Endodermal cell (in vitro differentiated cells): ENCODE results near the gene EEFSEC. TPM values are rescaled to one million over a fixed set of nuclear protein-coding genes. Genes with fewer than 3 reads are reported as not detected.

Experiments
- DNase-seq: peaks from one replicate; pipeline ENCODE4 v3.0.0-alpha.2; 2017
- H3K27ac ChIP-seq: 2 replicates; pipeline ENCODE4 v1.5.1; 2013; ENCODE audit warnings: mild to moderate bottlenecking, low read depth, low read length, moderate library complexity
- H3K27me3 ChIP-seq: 2 replicates; pipeline ENCODE4 v1.6.1; 2013; ENCODE audit warnings: mild to moderate bottlenecking, low read length, moderate library complexity; ENCODE audit not compliant: insufficient read depth, control insufficient read depth, poor library complexity, severe bottlenecking
- H3K36me3 ChIP-seq: 2 replicates; pipeline ENCODE4 v1.7.0; 2013; ENCODE audit warnings: mild to moderate bottlenecking, low read length, moderate library complexity; ENCODE audit not compliant: control insufficient read depth, insufficient read depth
- H3K4me1 ChIP-seq: one replicate; pipeline ENCODE4 v1.7.0; 2013; ENCODE audit warnings: low read length; ENCODE audit not compliant: control insufficient read depth, insufficient read depth
- H3K4me3 ChIP-seq: 2 replicates; pipeline ENCODE4 v1.5.1; 2013; ENCODE audit warnings: mild to moderate bottlenecking, low read length, moderate library complexity
- H3K9ac ChIP-seq: 2 replicates; pipeline ENCODE4 v1.6.1; 2013; ENCODE audit warnings: mild to moderate bottlenecking, low read length, moderate library complexity; ENCODE audit not compliant: poor library complexity, severe bottlenecking; ENCODE audit errors: extremely low read depth
- H3K9me3 ChIP-seq: 2 replicates; pipeline ENCODE4 v1.6.1; 2013; ENCODE audit warnings: mild to moderate bottlenecking, low read length, moderate library complexity; ENCODE audit not compliant: control insufficient read depth
- H3K27ac Mint-ChIP-seq: 2 replicates; pipeline ENCODE4 v1.8.0; 2020; ENCODE audit warnings: mixed read lengths
- H3K27me3 Mint-ChIP-seq: 2 replicates; pipeline ENCODE4 v1.8.0; 2021; ENCODE audit warnings: mild to moderate bottlenecking, mixed read lengths; ENCODE audit not compliant: insufficient read depth
- H3K36me3 Mint-ChIP-seq: 2 replicates; pipeline ENCODE4 v1.8.0; 2020; ENCODE audit warnings: low read depth, mixed read lengths
- H3K4me1 Mint-ChIP-seq: 2 replicates; pipeline ENCODE4 v1.8.0; 2020; ENCODE audit warnings: mixed read lengths
- H3K4me3 Mint-ChIP-seq: 2 replicates; pipeline ENCODE4 v1.8.0; 2020; ENCODE audit warnings: mild to moderate bottlenecking, moderate library complexity, mixed read lengths
- H3K9me3 Mint-ChIP-seq: 2 replicates; pipeline ENCODE4 v1.8.0; 2020; ENCODE audit warnings: mild to moderate bottlenecking, mixed read lengths
- CTCF ChIP-seq: fragments of 200-600 bp; sonication (generic); conservative IDR thresholded peaks from 2 replicates; pipeline ENCODE4 v1.5.0; 2021; ENCODE audit warnings: antibody characterized with exemption, mild to moderate bottlenecking
- WGBS, 2 experiments: methylation state at CpG; one replicate each; pipeline versions ENCODE4 v1.1.5 to v1.1.7; 2013; ENCODE audit warnings: missing lambda C conversion rate in 2 of 2, mixed read lengths in 1 of 2; ENCODE audit not compliant: insufficient coverage in 1 of 2, insufficient read length in 1 of 2; 5-methylcytosine and 5-hydroxymethylcytosine counted together
- total RNA-seq, 2 donors: library from RNA; stranded (reverse); fragmentation: NEBNext Ultra II Directional in 1 of 2; extraction: Animal tissue kit (Norgen Biotek cat#: 25700) in 1 of 2; gene quantifications; 2 replicates in 1 of 2; 3 replicates in 1 of 2; pipeline ENCODE4 v1.2.1, GENCODE V29; 2021

The EEFSEC gene
- total RNA-seq, 2 donors from 2014 or later = 11.9 to 15.8 TPM

GRCh38 chr3:128452678-128453275, 299.5 kb downstream of the EEFSEC start:
- Histone ChIP-seq H3K9me3 (no peaks in the 10 kb centered on the region), H3K27me3 (peaks cover 59% of the 10 kb centered on the region), H3K36me3 (no peaks in the 10 kb centered on the region), H3K4me3 (no peak overlapping the region), H3K27ac (no peak overlapping the region), H3K4me1 (peaks cover 4% of the 10 kb centered on the region), H3K9ac (no peak overlapping the region)
- no peaks in the 10 kb centered on the region for H3K9me3 Mint-ChIP-seq
- H3K36me3 Mint-ChIP-seq = no peaks in the 10 kb centered on the region
- DNase-seq = no peak
- 89 to 90% methylated on average over 20 to 21 of the region's 21 CpGs for WGBS, 2 experiments
- no peak overlapping the region for H3K4me3 Mint-ChIP-seq
- no peak for TF ChIP-seq CTCF
- H3K4me1 Mint-ChIP-seq = peaks cover 11% of the 10 kb centered on the region
- no peak overlapping the region for H3K27ac Mint-ChIP-seq
- H3K27me3 Mint-ChIP-seq = peaks cover 87% of the 10 kb centered on the region

GRCh38 chr3:128453501-128454309, 300.4 kb downstream of the EEFSEC start:
- H3K36me3 ChIP-seq = no peaks in the 10 kb centered on the region
- Mint-ChIP-seq H3K27me3 (peaks cover 85% of the 10 kb centered on the region), H3K36me3 (no peaks in the 10 kb centered on the region), H3K27ac (no peak overlapping the region), H3K9me3 (no peaks in the 10 kb centered on the region), H3K4me3 (no peak overlapping the region), H3K4me1 (peaks cover 7% of the 10 kb centered on the region)
- no peak overlapping the region for H3K9ac ChIP-seq
- peaks cover 4% of the 10 kb centered on the region for H3K4me1 ChIP-seq
- peaks cover 52% of the 10 kb centered on the region for H3K27me3 ChIP-seq
- no peak overlapping the region for H3K4me3 ChIP-seq
- H3K27ac ChIP-seq = no peak overlapping the region
- 83 to 92% methylated on average over 7 to 20 of the region's 21 CpGs for WGBS, 2 experiments
- no peaks in the 10 kb centered on the region for H3K9me3 ChIP-seq
- no peak for DNase-seq
- no peak for TF ChIP-seq CTCF

GRCh38 chr3:128454310-128454618, 301.0 kb downstream of the EEFSEC start:
- no peak overlapping the region for H3K27ac Mint-ChIP-seq
- H3K4me3 Mint-ChIP-seq = no peak overlapping the region
- no peak for DNase-seq
- TF ChIP-seq CTCF = no peak
- 87% methylated on average over 2 of the region's 2 CpGs; no CpG with 5 or more reads in 1 of the 2 experiments for WGBS, 2 experiments
- Histone ChIP-seq H3K4me3 (no peak overlapping the region), H3K9ac (no peak overlapping the region), H3K27ac (no peak overlapping the region), H3K9me3 (no peaks in the 10 kb centered on the region), H3K36me3 (no peaks in the 10 kb centered on the region), H3K27me3 (peaks cover 47% of the 10 kb centered on the region), H3K4me1 (peaks cover 4% of the 10 kb centered on the region)
- H3K36me3 Mint-ChIP-seq = no peaks in the 10 kb centered on the region
- H3K4me1 Mint-ChIP-seq = peaks cover 7% of the 10 kb centered on the region
- H3K9me3 Mint-ChIP-seq = no peaks in the 10 kb centered on the region
- peaks cover 84% of the 10 kb centered on the region for H3K27me3 Mint-ChIP-seq
